SK-N-SH treated with all-trans-retinoic acid at 6 μM for 48 hours (cell line): ENCODE measurements around the gene CPSF7.

Experiments
- ATAC-seq: fragments of 200-7000 bp; cut with Tn5 transposase; 3 replicates; pipeline ENCODE4 v1.9.1; 2020; ENCODE audit warnings: mild to moderate bottlenecking, moderate library complexity
- ARNTL ChIP-seq: fragments of 450-650 bp; formaldehyde crosslinking; IDR thresholded peaks from 2 replicates; pipeline ENCODE4 v1.5.0; 2020; ENCODE audit warnings: low read depth, mild to moderate bottlenecking, moderate library complexity, borderline replicate concordance
- BACH2 ChIP-seq: fragments of 250-450 bp; sonication (Bioruptor Pico); IDR thresholded peaks from 2 replicates; pipeline ENCODE4 v1.9.0; 2021; ENCODE audit warnings: mild to moderate bottlenecking, borderline replicate concordance
- CSDC2 ChIP-seq: fragments of 250-450 bp; sonication (Bioruptor Pico); IDR thresholded peaks from 2 replicates; pipeline ENCODE4 v1.5.0; 2020; ENCODE audit warnings: mild to moderate bottlenecking, moderate library complexity
- ESRRG ChIP-seq: fragments of 250-450 bp; sonication (Bioruptor Pico); IDR thresholded peaks from 2 replicates; pipeline ENCODE4 v1.6.1; 2021; ENCODE audit warnings: mild to moderate bottlenecking
- GLIS3 ChIP-seq: fragments of 250-450 bp; sonication (Bioruptor Pico); IDR thresholded peaks from 2 replicates; pipeline ENCODE4 v1.5.0; 2020; ENCODE audit warnings: mild to moderate bottlenecking, moderate library complexity
- ISL1 ChIP-seq: fragments of 250-450 bp; sonication (Bioruptor Pico); IDR thresholded peaks from 2 replicates; pipeline ENCODE4 v2.1.2; 2022; ENCODE audit warnings: mild to moderate bottlenecking, moderate library complexity
- OSR1 ChIP-seq: fragments of 250-450 bp; sonication (Bioruptor Pico); IDR thresholded peaks from 2 replicates; pipeline ENCODE4 v1.8.0; 2022; ENCODE audit warnings: moderate library complexity, mild to moderate bottlenecking, inconsistent platforms
- SNAI2 ChIP-seq: fragments of 250-450 bp; sonication (Bioruptor Pico); IDR thresholded peaks from 2 replicates; pipeline ENCODE4 v1.5.0; 2020; ENCODE audit warnings: mild to moderate bottlenecking, moderate library complexity
- TCF4 ChIP-seq: fragments of 250-450 bp; sonication (Bioruptor Pico); IDR thresholded peaks from 2 replicates; pipeline ENCODE4 v1.8.0; 2021; ENCODE audit warnings: mild to moderate bottlenecking, moderate library complexity, borderline replicate concordance
- TOX ChIP-seq: fragments of 250-450 bp; sonication (Bioruptor Pico); IDR thresholded peaks from 2 replicates; pipeline ENCODE4 v1.8.0; 2021; ENCODE audit warnings: mild to moderate bottlenecking, moderate library complexity, borderline replicate concordance
- ZC3H10 ChIP-seq: fragments of 250-450 bp; sonication (Bioruptor Pico); IDR thresholded peaks from 2 replicates; pipeline ENCODE4 v1.5.1; 2021; ENCODE audit warnings: mild to moderate bottlenecking, moderate library complexity
- ZFP3 ChIP-seq: fragments of 250-450 bp; sonication (Bioruptor Pico); IDR thresholded peaks from 2 replicates; pipeline ENCODE4 v1.5.0; 2020; ENCODE audit warnings: mild to moderate bottlenecking, moderate library complexity
- ZNF565 ChIP-seq: fragments of 450-650 bp; formaldehyde crosslinking; conservative IDR thresholded peaks from 2 replicates; pipeline ENCODE4 v1.5.0; 2020; ENCODE audit warnings: low read depth, mild to moderate bottlenecking, moderate library complexity
- ZNF70 ChIP-seq: fragments of 450-650 bp; formaldehyde crosslinking; IDR thresholded peaks from 2 replicates; pipeline ENCODE4 v1.5.0; 2020; ENCODE audit warnings: mild to moderate bottlenecking, moderate library complexity
- ZNF8 ChIP-seq: fragments of 450-650 bp; formaldehyde crosslinking; IDR thresholded peaks from 2 replicates; pipeline ENCODE4 v1.5.0; 2020; ENCODE audit warnings: mild to moderate bottlenecking, moderate library complexity
- TF ChIP-seq, protein P1 (sequence below): fragments of 250-450 bp; sonication (Bioruptor Pico); IDR thresholded peaks from 2 replicates; pipeline ENCODE4 v1.5.1; 2020; ENCODE audit warnings: low read depth, mild to moderate bottlenecking, moderate library complexity
- TF ChIP-seq, protein P2 (sequence below): fragments of 250-450 bp; sonication (Bioruptor Pico); IDR thresholded peaks from 2 replicates; pipeline ENCODE4 v1.8.0; 2020; ENCODE audit warnings: mild to moderate bottlenecking, moderate library complexity, borderline replicate concordance
- TF ChIP-seq, protein P3 (sequence below): fragments of 250-450 bp; sonication (Bioruptor Pico); IDR thresholded peaks from 2 replicates; pipeline ENCODE4 v1.8.0; 2021; ENCODE audit warnings: low read depth, mild to moderate bottlenecking, moderate library complexity, borderline replicate concordance
- TF ChIP-seq, protein P4 (sequence below): fragments of 250-450 bp; sonication (Bioruptor Pico); IDR thresholded peaks from 2 replicates; pipeline ENCODE4 v1.5.0; 2020; ENCODE audit warnings: mild to moderate bottlenecking, moderate library complexity

The CPSF7 gene

DNA sequence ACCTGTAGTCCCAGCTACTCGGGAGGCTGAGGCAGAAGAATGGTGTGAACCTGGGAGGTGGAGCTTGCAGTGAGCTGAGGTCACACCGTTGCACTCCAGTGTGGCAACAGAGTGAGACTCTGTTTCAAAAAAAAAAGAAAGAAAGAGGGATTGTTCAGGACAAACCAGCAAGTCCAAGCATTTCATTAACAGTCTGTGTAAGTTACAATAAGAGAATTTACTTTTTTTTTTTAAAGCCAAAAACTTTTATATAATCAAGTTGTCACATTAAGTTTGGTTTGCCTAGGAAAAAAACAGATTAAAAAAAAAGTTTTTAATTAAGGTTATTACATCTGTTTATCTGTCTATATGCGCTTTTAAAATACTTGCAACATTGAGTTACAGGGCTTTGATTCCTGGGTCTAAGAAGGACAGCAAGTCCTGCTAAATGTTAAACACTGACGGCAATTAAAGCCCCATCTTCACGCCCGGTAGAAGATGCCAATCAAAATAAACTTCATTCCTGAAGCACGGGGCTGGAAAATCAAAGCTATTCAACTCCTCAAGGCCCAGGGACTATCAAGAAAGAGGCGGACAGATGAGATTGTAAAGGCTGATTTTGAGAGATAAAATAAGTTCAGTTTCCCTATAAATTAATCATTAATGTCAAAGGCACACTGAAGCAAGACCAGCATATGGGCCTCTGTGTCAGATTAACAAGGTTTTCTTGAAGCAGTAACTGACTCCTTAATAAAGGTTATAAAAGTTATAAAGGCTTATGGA is 56.9 kb downstream of the CPSF7 start (continued):
- TF ChIP-seq ARNTL (no peak), ISL1 (no peak)
- TF ChIP-seq, protein P1, sequence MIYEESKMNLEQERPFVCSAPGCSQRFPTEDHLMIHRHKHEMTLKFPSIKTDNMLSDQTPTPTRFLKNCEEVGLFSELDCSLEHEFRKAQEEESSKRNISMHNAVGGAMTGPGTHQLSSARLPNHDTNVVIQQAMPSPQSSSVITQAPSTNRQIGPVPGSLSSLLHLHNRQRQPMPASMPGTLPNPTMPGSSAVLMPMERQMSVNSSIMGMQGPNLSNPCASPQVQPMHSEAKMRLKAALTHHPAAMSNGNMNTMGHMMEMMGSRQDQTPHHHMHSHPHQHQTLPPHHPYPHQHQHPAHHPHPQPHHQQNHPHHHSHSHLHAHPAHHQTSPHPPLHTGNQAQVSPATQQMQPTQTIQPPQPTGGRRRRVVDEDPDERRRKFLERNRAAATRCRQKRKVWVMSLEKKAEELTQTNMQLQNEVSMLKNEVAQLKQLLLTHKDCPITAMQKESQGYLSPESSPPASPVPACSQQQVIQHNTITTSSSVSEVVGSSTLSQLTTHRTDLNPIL (CRISPR knock-in tag): no peak

DNA sequence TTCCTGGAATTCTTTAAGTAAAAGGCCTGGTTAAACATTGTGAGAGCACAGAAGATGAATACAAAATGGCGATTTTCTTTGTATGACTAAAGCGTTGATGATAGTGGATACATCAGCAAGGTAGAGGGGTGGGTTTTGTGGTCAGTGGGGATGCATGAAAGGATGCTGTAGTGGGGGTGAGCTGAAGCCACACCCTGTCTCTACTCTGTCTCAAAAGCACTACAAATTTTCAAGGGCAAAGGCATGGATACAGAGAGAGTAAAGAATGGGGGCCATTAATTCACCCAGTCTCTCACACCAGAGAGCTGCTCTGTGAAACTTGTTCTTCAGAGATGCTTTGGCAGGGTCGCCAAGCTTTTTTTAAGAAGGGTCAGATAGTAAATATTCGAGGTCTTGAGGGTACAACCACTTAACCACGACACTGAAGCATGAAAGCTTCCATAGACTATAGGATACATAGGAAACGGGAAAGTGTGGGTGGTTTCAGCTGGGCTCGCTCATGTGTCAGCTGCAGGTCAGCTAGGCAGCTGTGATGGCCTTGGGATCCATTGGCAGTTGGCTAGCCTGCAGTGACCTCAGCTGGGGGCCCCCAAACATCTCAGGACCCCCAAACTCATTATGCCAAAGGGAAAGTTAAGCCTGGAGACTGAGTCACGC is 59.3 kb downstream of the CPSF7 start:
- ATAC-seq: no peak
- TF ChIP-seq ESRRG (CRISPR knock-in tag) (no peak), CSDC2 (CRISPR knock-in tag) (no peak), OSR1 (no peak), ZNF70 (CRISPR knock-in tag) (no peak), ZC3H10 (CRISPR knock-in tag) (no peak)
- TF ChIP-seq, protein P2, sequence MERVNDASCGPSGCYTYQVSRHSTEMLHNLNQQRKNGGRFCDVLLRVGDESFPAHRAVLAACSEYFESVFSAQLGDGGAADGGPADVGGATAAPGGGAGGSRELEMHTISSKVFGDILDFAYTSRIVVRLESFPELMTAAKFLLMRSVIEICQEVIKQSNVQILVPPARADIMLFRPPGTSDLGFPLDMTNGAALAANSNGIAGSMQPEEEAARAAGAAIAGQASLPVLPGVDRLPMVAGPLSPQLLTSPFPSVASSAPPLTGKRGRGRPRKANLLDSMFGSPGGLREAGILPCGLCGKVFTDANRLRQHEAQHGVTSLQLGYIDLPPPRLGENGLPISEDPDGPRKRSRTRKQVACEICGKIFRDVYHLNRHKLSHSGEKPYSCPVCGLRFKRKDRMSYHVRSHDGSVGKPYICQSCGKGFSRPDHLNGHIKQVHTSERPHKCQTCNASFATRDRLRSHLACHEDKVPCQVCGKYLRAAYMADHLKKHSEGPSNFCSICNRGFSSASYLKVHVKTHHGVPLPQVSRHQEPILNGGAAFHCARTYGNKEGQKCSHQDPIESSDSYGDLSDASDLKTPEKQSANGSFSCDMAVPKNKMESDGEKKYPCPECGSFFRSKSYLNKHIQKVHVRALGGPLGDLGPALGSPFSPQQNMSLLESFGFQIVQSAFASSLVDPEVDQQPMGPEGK: no peak

DNA sequence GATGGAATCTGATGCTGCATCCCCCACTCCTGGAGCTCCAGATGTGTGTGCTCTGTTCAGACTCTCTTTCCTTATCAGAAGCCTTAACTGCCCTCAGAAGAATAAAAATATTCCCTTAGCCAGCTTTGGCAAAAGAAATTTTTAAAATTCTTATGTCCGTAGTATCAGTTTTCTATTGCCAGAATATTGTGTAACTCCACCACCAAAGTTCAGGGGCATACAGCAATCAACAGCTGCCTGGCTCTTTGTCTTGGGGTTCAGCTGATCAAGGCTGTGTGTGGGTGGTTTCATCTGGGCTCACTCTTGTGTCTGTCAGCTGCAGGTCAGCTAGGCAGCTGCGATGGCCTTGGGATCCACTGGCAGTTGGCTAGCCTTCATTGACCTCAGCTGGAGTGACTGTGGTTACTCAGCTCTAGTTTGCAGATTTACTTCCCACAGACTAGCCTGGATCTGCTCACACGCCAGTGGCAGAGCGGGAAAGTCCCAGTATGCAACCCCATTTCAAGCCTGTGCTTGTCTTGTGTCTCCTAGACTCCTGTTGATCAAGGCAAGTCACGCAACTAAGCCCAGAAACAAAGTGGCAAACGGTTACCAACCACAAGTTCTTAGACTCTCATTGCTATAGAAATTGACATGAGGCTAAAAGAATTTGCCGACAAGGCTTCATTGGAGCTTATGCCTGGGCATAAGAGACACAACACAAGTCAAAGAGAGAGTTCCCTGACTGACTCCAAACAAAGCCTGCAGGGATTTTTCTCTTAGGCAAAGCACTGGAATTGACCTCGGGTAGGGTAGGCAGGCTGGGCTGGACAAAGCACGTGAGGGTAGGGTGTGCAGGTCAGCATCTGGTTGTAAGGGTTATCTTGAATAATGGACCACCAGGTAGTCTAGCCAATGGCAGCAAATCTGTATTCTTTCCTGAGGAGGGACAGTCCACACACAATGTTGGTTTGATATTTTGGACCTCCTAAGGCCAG is 60.1 kb downstream of the CPSF7 start:
- ATAC-seq: no peak

DNA sequence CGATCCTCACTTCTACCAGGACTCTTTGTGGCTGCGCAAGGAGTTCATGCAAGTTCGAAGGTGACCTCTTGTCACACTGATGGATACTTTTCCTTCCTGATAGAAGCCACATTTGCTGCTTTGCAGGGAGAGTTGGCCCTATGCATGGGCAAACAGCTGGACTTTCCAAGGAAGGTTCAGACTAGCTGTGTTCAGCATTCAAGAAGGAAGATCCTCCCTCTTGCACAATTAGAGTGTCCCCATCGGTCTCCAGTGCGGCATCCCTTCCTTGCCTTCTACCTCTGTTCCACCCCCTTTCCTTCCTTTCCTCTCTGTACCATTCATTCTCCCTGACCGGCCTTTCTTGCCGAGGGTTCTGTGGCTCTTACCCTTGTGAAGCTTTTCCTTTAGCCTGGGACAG is 61.1 kb downstream of the CPSF7 start:
- TF ChIP-seq SNAI2: no peak
- no peak for TF ChIP-seq ESRRG (CRISPR knock-in tag)
- TF ChIP-seq ZFP3 (CRISPR knock-in tag): no peak
- no peak for TF ChIP-seq OSR1
- TF ChIP-seq ZNF565 (CRISPR knock-in tag): no peak
- no peak for TF ChIP-seq BACH2 (CRISPR knock-in tag)
- no peak for TF ChIP-seq ISL1
- TF ChIP-seq, protein P3, sequence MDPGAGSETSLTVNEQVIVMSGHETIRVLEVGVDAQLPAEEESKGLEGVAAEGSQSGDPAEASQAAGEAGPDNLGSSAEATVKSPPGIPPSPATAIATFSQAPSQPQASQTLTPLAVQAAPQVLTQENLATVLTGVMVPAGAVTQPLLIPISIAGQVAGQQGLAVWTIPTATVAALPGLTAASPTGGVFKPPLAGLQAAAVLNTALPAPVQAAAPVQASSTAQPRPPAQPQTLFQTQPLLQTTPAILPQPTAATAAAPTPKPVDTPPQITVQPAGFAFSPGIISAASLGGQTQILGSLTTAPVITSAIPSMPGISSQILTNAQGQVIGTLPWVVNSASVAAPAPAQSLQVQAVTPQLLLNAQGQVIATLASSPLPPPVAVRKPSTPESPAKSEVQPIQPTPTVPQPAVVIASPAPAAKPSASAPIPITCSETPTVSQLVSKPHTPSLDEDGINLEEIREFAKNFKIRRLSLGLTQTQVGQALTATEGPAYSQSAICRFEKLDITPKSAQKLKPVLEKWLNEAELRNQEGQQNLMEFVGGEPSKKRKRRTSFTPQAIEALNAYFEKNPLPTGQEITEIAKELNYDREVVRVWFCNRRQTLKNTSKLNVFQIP (CRISPR knock-in tag): no peak
- TF ChIP-seq, protein P4, sequence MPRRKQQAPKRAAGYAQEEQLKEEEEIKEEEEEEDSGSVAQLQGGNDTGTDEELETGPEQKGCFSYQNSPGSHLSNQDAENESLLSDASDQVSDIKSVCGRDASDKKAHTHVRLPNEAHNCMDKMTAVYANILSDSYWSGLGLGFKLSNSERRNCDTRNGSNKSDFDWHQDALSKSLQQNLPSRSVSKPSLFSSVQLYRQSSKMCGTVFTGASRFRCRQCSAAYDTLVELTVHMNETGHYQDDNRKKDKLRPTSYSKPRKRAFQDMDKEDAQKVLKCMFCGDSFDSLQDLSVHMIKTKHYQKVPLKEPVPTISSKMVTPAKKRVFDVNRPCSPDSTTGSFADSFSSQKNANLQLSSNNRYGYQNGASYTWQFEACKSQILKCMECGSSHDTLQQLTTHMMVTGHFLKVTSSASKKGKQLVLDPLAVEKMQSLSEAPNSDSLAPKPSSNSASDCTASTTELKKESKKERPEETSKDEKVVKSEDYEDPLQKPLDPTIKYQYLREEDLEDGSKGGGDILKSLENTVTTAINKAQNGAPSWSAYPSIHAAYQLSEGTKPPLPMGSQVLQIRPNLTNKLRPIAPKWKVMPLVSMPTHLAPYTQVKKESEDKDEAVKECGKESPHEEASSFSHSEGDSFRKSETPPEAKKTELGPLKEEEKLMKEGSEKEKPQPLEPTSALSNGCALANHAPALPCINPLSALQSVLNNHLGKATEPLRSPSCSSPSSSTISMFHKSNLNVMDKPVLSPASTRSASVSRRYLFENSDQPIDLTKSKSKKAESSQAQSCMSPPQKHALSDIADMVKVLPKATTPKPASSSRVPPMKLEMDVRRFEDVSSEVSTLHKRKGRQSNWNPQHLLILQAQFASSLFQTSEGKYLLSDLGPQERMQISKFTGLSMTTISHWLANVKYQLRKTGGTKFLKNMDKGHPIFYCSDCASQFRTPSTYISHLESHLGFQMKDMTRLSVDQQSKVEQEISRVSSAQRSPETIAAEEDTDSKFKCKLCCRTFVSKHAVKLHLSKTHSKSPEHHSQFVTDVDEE: no peak
- TF ChIP-seq ZNF8 (CRISPR knock-in tag): no peak
- TF ChIP-seq TCF4 (CRISPR knock-in tag): no peak
- no peak for TF ChIP-seq GLIS3
- no peak for TF ChIP-seq ZNF70 (CRISPR knock-in tag)
- no peak for TF ChIP-seq ARNTL
- ATAC-seq: no peak

More for the DNA sequence above, 60.1 kb downstream of the CPSF7 start:
- no peak for TF ChIP-seq ZFP3 (CRISPR knock-in tag)
- no peak for TF ChIP-seq GLIS3
- TF ChIP-seq TOX (CRISPR knock-in tag): no peak
- no peak for TF ChIP-seq ARNTL
